ENCODE results near the gene PRDX4. TPM values are rescaled to one million over a fixed set of nuclear protein-coding genes. Genes with fewer than 3 reads are reported as not detected.
"Not testable (repeated sequence)": the region's sequence is repeated elsewhere in the genome, so short reads cannot be mapped to it uniquely, and the experiment has no call there.

The PRDX4 gene
- total RNA-seq, 4 donors from 2014 or later, result 106 to 140 (median 120) TPM

DNA sequence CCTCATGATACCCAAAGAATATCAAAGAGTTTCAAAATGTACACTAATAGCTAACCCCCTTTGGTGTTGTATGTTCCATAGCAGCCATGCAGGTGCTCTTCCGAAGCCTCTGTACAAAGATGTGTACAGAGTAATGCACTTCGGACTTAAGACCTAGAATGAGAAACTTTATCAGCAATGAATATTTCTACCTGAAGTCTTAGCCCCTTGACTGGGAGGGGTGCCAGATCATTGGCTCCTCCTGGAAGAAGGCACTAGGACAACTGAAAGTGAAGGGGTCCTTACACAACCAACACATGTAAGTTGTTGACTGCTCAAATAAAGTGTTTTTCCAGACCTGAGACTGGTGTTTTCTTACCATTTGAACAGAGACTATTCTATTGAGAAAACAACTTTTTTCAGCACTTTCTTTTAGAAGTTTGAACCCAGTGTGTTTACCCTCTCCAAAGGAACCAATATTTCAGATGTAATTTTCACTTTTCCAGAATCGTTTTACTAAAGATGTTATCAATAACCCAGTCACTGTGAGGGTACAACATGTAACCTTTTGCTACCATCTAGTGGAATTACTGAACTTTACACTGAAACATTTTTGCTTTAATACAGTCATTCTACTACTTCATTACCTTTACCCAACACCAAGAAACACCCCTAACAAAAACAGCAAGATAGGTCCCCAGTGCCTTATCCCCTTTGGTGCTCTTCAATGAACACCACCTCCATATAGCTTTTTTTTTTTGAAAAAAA lies 33.3 kb upstream of the PRDX4 start:
- ATAC-seq (ENCODE audit: low FRiP score) (no peak), DNase-seq (ENCODE audit: low spot score) (no peak)
- TF ChIP-seq, protein P1, sequence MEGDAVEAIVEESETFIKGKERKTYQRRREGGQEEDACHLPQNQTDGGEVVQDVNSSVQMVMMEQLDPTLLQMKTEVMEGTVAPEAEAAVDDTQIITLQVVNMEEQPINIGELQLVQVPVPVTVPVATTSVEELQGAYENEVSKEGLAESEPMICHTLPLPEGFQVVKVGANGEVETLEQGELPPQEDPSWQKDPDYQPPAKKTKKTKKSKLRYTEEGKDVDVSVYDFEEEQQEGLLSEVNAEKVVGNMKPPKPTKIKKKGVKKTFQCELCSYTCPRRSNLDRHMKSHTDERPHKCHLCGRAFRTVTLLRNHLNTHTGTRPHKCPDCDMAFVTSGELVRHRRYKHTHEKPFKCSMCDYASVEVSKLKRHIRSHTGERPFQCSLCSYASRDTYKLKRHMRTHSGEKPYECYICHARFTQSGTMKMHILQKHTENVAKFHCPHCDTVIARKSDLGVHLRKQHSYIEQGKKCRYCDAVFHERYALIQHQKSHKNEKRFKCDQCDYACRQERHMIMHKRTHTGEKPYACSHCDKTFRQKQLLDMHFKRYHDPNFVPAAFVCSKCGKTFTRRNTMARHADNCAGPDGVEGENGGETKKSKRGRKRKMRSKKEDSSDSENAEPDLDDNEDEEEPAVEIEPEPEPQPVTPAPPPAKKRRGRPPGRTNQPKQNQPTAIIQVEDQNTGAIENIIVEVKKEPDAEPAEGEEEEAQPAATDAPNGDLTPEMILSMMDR (IDR thresholded peaks at IDR 0.05), result no peak

DNA sequence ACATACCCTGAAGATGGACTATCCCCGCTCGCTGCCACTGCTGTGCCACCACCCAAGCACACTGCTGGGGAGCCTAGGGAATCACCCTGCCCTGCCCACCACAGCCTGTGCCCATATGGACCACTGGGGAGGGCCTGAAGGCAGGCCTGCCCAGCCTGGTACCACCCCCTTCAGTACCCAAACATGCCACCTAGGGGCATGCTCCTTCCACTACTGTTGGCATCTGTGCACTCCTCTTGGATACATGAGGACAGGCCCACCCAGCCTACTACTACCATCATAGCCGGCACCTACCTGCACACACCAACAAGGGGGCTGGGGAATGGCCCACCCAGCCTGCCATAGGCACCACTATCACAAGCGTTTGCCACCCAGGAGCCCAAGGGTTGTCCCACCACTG lies 30.1 kb upstream of the PRDX4 start:
- TF ChIP-seq, protein P1 (IDR thresholded peaks at IDR 0.05), result no peak
- DNase-seq (ENCODE audit: low spot score) (no peak), ATAC-seq (ENCODE audit: low FRiP score) (no peak)

DNA sequence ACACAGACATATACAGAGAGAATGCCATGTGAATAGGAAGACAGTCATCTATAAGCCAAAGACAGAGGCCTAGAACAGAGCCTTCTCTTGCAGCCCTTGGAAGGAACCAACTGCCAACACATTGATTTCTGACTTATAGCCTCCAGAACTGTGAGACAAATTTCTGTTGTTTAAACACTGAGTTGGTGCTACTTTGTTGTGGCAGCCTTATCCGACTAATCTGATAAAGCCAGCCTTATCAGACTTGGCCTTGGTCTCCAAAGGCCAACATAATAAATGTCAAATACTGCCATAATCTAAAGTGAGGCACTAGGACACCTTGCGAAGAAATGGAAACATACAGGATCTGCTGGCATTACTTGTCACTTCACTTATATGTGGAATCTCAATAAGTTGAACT lies 24.3 kb upstream of the PRDX4 start:
- ATAC-seq (ENCODE audit: low FRiP score) (no peak), DNase-seq (ENCODE audit: low spot score) (no peak)
- TF ChIP-seq, protein P1 (IDR thresholded peaks at IDR 0.05), result no peak

DNA sequence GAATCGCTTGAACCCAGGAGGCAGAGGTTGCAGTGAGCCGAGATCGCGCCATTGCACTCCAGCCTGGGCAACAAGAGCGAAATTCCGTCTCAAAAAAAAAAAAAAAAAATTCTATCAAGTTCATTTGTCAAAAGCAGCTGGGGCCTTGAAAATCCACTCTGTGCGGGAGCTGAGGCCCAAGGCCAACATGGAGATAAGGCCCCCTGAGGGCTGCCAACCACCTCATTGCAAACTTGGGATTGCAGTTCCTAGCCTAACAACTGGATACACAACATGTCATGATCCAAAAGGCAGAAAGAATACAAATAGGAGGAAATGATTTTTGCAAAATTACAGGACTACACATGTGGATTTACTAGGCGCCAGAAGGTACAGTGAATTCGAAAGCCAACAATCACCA lies 22.5 kb upstream of the PRDX4 start:
- TF ChIP-seq, protein P1 (IDR thresholded peaks at IDR 0.05), result no peak
- ATAC-seq (ENCODE audit: low FRiP score), result no peak
- no peak for DNase-seq (ENCODE audit: low spot score)

DNA sequence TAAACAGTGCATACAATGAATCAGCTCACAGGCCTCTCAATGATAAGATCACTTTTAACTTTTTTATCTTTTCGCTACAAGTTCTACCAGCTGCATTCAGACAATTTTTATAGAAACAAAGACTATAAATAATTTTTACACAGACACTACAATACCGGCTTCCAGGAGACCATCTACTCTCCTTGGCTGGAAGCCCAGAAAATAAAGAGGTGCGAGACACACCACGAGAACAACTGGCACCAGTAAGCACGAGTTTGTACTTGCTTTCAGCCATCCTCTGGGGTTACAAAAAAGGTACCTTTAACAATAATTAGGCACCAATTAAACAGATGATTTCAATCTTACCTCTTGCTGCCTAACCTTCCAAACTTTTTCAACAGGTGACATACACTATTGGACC lies 11.2 kb upstream of the PRDX4 start:
- ATAC-seq (ENCODE audit: low FRiP score) (no peak), DNase-seq (ENCODE audit: low spot score) (no peak)

DNA sequence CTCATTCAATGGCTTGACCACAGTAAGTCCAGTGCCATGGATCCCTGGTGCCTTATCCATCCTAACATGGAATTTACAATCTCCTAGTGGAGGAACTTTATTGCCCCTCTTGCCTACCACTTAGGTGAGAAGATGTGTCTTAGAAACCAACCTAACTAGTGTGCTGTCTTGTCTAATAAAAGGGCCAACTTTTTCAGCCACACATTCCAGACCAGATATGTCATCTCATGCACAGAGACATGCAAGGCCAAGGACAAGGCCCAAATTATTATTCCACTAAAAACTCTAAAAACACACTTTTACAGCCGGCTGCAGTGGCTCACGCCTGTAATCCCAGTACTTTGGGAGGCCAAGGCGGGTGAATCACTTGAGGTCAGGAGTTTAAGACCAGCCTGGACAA lies 10.6 kb upstream of the PRDX4 start:
- ATAC-seq (ENCODE audit: low FRiP score), result no peak
- DNase-seq (ENCODE audit: low spot score), result no peak
- TF ChIP-seq, protein P1 (IDR thresholded peaks at IDR 0.05), result no peak

More for the DNA sequence above, 11.2 kb upstream of the PRDX4 start:
- TF ChIP-seq, protein P1 (IDR thresholded peaks at IDR 0.05), result no peak

DNA sequence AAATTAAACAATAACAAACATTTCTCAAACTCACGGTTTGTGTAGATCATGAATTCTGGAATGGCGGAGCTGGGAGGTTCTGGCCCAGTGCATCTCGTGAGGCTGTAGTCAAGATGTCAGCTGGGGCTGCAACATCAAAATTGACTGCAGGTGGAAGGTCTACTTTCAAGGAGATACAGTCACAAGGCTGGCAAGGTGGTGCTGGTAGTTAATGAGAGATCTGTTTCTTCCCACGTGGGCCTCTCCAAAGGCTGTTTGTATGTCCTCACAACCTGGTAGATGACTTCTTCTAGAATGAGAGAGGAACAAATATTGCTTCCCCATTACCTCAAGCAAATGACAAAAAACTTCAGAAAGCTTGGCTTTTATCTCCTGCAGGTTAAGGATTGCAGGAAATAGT lies 8.0 kb upstream of the PRDX4 start:
- TF ChIP-seq, protein P1 (IDR thresholded peaks at IDR 0.05), result no peak
- no peak for DNase-seq (ENCODE audit: low spot score)
- ATAC-seq (ENCODE audit: low FRiP score), result no peak

DNA sequence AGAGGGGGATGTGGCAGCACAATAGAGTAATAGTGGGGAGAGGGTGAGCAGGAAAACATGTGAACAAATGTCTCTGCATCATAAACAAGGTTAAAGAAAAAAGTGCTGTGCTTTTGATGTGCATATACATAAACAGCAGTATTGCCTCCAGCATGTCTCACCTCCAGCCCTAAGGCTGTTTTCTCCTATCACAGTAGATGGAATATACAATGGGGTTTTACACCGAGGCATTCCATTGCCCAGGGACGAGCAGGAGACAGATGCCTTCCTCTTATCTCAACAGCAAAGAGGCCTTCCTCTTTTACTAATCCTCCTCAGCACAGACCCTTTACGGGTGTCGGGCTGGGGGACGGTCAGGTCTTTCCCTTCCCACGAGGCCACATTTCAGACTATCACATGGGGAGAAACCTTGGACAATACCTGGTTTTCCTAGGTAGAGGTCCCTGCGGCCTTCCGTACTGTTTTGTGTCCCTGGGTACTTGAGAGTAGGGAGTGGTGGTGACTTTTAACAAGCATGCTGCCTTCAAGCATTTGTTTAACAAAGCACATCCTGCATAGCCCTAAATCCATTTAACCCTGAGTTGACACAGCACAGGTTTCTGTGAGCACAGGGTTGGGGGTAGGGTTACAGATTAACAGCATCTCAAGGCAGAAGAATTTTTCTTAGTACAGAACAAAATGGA lies 7.1 kb upstream of the PRDX4 start:
- not testable (repeated sequence) for DNase-seq (ENCODE audit: low spot score); ATAC-seq (ENCODE audit: low FRiP score)
